G401.6 (cell line): Measurements from ENCODE around the gene SMIM28.

Source experiments
- FAIRE-seq: peaks from 2 replicates; lab custom pipeline; 2012; peaks lifted over from hg19 to GRCh38; lab: Jason Lieb, UNC

Gene SMIM28

GRCh38 chr6:138430361-138431145, 52.8 kb downstream of the SMIM28 start:
- FAIRE-seq = no peak

- FAIRE-seq = no peak
These were observed 53.8 kb downstream of the SMIM28 start for GRCh38 chr6:138431256-138432062.

GRCh38 chr6:138432063-138432356, 54.3 kb downstream of the SMIM28 start:
- no peak for FAIRE-seq
